Measurements from ENCODE around the gene TCN1. TPM values are rescaled to one million over a fixed set of nuclear protein-coding genes. Genes with fewer than 3 reads are reported as not detected.

Gene TCN1
- total RNA-seq, 4 donors from 2014 or later, result not detected

DNA sequence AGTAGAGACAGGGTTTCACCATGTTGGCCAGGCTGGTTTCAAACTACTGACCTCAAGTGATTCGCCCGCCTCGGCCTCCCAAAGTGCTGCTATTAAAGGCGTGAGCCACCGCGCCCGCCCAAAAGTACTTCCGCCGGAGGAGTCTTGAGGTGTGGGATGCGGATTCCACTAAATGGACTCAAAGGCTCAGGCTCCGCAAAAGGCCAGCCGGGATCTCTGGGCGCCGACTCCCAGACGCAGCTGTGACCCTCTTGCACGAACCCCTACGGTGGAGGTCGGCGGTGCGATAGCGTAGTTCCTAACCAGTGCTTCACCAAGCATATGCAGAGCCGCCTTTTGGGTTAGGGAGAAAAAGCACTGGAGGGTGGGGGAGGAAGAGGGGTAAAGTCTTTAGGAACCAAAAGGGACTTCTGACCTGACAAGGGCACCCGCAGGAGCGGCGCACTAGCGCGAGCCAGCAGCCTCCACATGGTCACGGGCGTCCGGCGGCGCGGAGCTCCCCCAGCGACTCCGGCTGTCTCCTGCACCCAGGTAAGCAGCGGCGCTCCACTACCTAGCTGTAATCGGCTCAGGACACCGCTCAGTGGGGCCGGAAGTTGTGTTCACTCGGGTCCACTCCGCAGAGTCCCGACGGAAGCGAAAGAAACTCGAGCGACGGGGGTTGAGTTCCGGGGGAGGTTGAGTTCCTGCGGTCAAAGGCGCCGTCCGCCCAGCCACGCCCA lies 55.9 kb downstream of the TCN1 start, which contains the start of gene MRPL16:
TSS of gene MRPL16 (minus strand) at position 590 of the 722 bp plus-strand sequence. CDS start at position 470, 120 bp downstream.
- Histone ChIP-seq H3K27me3 (no peaks in the 10 kb centered on the region), H3K4me1 (peaks cover 0 to 15% (median 7%) of the 10 kb centered on the region in 4 donors), H3K9me3 (no peaks in the 10 kb centered on the region), H3K27ac (peak within 1 kb of the TSS; percentile 58 to 83 (median 81)), H3K4me3 (peak within 1 kb of the TSS; percentile 65 to 84 (median 74)), H3K36me3 (peaks cover 0 to 38% (median 0%) of the 10 kb centered on the region in 3 donors)
- TF ChIP-seq CTCF (IDR thresholded peaks at IDR 0.05), result peak in 1 of 5 experiments; percentile 11
- peak in 1 of 2 donors; percentile 73 for TF ChIP-seq EP300 (IDR thresholded peaks at IDR 0.05)
- TF ChIP-seq POLR2A (IDR thresholded peaks at IDR 0.05), result peak in 1 of 2 donors; percentile 21
- peak; percentile 54 to 72 for DNase-seq (ENCODE audit: low spot score in 2 of 2)
- 1% methylated on average over 49 to 54 of the region's 54 CpGs for WGBS, 2 donors

DNA sequence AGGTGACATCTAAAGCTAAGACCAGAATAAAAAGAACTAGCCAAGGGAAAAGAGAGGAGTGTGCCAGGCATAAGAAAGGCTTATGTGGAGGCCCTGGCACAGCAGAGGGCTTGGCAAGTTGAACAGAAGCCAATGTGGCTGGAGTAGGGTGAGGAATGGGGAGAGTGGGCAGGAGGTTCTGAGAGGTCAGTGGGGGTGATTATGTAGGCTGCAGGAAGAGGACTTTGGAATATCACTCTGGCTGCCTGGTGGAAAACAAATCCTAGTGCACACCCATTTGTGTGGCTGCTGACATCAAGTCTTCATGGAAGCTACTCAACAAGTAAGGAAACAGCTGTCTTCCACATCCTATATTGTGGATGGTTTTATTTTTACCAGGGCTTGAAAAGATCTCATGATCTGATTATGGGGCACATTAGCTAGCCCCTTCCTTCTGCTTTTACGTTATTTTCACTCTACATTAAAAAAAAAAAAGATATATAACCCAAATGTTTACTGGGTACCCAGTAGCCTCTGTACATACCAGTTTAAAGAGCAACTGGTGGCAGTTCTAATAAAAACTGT lies 59.2 kb downstream of the TCN1 start:
- Histone ChIP-seq H3K9me3 (no peaks in the 10 kb centered on the region), H3K36me3 (peaks cover 0 to 58% (median 0%) of the 10 kb centered on the region in 3 donors), H3K4me1 (peaks cover 0 to 18% (median 7%) of the 10 kb centered on the region in 4 donors), H3K4me3 (no peak overlapping the region), H3K27ac (no peak overlapping the region), H3K27me3 (no peaks in the 10 kb centered on the region)
- 78 to 79% methylated on average over 1 of the region's 1 CpG for WGBS, 2 donors
- no peak for DNase-seq (ENCODE audit: low spot score in 2 of 2)
- TF ChIP-seq POLR2A (IDR thresholded peaks at IDR 0.05) (no peak), CTCF (IDR thresholded peaks at IDR 0.05) (no peak), EP300 (IDR thresholded peaks at IDR 0.05) (no peak)

DNA sequence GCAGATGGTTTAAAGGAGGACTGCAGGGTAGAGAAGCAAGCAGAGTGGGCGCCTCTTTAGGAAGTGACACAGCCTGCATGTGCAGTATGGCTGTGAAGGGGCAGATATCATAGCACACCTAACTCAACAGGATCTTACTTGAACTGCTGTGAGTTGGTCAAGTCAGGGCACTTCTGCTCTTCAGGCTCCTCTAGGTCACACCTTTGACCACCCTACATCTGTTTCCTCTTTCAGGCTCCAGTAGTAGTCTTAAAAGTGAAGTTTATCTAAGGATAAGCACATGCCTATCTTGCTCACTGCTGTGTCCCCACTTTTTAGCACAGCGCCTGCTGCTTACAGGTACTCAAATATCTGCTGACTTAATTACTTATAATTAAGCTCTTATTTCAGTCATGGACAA lies 62.2 kb downstream of the TCN1 start:
- peaks cover 0 to 55% (median 0%) of the 10 kb centered on the region in 3 donors for H3K36me3 ChIP-seq
- no peak for TF ChIP-seq EP300 (IDR thresholded peaks at IDR 0.05)
- no peak for TF ChIP-seq CTCF (IDR thresholded peaks at IDR 0.05)
- TF ChIP-seq POLR2A (IDR thresholded peaks at IDR 0.05), result no peak
- H3K4me3 ChIP-seq, result no peak overlapping the region
- DNase-seq (ENCODE audit: low spot score in 2 of 2), result no peak
- 84 to 87% methylated on average over 2 of the region's 2 CpGs for WGBS, 2 donors
- H3K9me3 ChIP-seq, result no peaks in the 10 kb centered on the region
- no peak overlapping the region for H3K27ac ChIP-seq
- H3K27me3 ChIP-seq, result no peaks in the 10 kb centered on the region
- H3K4me1 ChIP-seq, result peaks cover 0 to 12% (median 0%) of the 10 kb centered on the region in 4 donors

Other genes starting within 250 kb of the TCN1 start
- gene PATL1, start 197.4 kb downstream of the TCN1 start, total RNA-seq, result 10 to 100 TPM; 11.4 to 16.1 (median 14.1) TPM
- gene OR10V1, start 152.6 kb downstream of the TCN1 start, total RNA-seq, result not detected
- gene STX3, start 111.1 kb downstream of the TCN1 start, total RNA-seq, result 10 to 100 TPM; 11.3 to 31.2 (median 24.9) TPM
- gene MRPL16, start 55.7 kb downstream of the TCN1 start, total RNA-seq, result 10 to 100 TPM; 30.0 to 41.0 (median 32.9) TPM
- gene CBLIF, start 21.0 kb downstream of the TCN1 start, total RNA-seq, result not detected
- not detected for gene OOSP3, start 12.3 kb upstream of the TCN1 start, total RNA-seq
- not detected for gene OOSP1, start 71.9 kb upstream of the TCN1 start, total RNA-seq
- not detected for gene OOSP4A, start 97.5 kb upstream of the TCN1 start, total RNA-seq
- not detected for gene OOSP4B, start 150.7 kb upstream of the TCN1 start, total RNA-seq
- gene OOSP2, start 173.9 kb upstream of the TCN1 start, total RNA-seq, result not detected
- gene MS4A3, start 190.2 kb upstream of the TCN1 start, total RNA-seq, result not detected
- 1 to 10 TPM in 2 of 4 donors, not detected in 2; 1.8 to 1.9 TPM for gene MS4A2, start 222.2 kb upstream of the TCN1 start, total RNA-seq